NK-92 (cell line): ENCODE results near the gene AVL9.
"Not testable (repeated sequence)": the region's sequence is repeated elsewhere in the genome, so short reads cannot be mapped to it uniquely, and the experiment has no call there.

Source experiments
- DNase-seq: peaks from one replicate; lab custom pipeline; 2025; ENCODE audit not compliant: unreplicated experiment; lab: John Stamatoyannopoulos, UW

The AVL9 gene

DNA sequence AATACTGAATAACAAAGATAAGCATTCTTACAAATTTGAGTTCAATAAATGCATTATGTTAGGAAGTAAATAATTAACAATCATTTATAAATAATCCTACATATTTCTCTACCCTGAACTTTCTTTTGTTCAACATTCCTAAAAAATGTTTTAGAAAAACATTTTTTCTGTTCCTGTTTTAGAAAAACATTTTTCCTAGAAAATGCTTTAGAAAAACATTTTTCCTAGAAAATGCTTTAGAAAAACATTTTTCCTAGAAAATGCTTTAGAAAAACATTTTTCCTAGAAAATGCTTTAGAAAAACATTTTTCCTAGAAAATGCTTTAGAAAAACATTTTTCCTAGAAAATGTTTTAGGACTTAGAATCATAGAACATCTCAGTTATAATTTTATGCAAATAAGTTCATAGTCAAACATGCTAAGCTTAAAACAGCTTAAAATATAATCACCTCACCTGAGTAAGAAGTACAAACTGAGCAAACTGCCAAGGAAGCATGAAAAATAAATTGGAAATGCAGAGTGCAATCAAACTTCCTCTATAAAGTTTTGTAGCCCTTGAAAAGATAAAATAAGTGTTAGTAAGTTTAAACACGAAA lies 139.6 kb downstream of the AVL9 start:
- DNase-seq, result not testable (repeated sequence)

DNA sequence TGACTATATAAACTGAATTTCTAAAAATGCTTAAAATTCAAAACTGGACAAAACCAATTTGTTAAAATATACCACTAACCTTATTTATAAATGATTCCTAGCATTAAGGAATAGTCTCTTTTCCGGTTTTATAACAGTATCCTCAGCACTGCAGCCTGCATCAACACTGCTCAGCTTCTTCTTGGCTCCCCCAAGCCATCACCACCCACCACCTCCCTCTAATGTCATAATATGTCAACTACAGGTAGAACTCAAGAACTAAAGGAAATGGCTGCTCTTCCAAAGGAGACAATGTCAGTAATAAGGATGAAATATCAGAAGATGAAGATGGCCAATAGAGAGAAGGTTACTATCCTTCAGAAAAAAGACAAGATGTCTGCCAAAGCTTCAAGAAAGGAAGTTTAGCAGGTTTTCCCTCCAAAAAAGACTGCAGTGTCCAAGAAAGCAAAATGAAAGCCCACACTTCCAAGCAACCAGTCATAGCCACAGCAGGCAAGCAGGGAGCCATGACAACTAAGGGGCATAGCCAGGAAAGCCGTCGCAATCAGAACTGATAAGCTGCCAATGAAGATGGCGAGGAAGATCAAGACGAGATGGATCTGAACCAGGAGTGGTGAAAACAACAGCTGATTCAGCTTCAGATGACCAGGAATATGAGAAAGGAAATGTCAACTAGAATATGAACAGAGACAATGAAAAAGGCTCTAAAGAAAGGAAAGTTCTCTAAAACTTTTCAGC lies 141.6 kb downstream of the AVL9 start:
- not testable (repeated sequence) for DNase-seq

DNA sequence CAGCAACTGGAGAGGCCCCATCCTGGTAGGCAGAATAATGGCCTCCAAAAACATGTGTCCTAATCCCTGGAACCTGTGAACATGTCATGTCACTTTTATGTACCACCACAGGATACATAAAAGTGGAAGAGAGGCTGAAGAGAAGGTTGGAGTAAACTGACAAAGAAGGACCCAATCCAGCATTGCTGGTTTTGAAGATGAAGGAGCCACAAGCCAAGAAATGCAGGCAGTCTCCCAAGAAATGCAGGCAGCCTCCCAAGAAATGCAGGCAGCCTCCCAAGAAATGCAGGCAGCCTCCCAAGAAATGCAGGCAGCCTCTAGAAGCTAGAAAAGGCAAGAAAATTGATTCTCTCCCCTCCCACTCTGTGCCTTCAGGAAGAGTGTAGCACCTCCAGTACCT lies 142.3 kb downstream of the AVL9 start:
- not testable (repeated sequence) for DNase-seq
